HepG2 (cell line): ENCODE data around the gene DSN1. TPM values are rescaled to one million over a fixed set of nuclear protein-coding genes. Genes with fewer than 3 reads are reported as not detected.

Source experiments
- CBX5 ChIP-seq: sonication (generic); formaldehyde crosslinking; IDR thresholded peaks from 2 replicates; pipeline ENCODE4 v1.4.0; 2020; ENCODE audit warnings: missing genetic modification reagents, borderline replicate concordance
- FOXK1 ChIP-seq: sonication (generic); formaldehyde crosslinking; IDR thresholded peaks from 2 replicates; pipeline ENCODE4 v1.4.0; 2020; ENCODE audit warnings: low read depth, missing genetic modification reagents, borderline replicate concordance
- FOXP1 ChIP-seq, 2 experiments: fragments of 450-650 bp in 1 of 2; IDR thresholded peaks; 2 replicates each; pipeline ENCODE4 v1.6.1; 2017 to 2018; ENCODE audit warnings: antibody characterized with exemption in 1 of 2
- GLI4 ChIP-seq: sonication (generic); formaldehyde crosslinking; IDR thresholded peaks from 2 replicates; pipeline ENCODE4 v1.5.1; 2020; ENCODE audit warnings: missing genetic modification reagents, mild to moderate bottlenecking, moderate library complexity, borderline replicate concordance
- IKZF4 ChIP-seq: sonication (generic); formaldehyde crosslinking; IDR thresholded peaks from 2 replicates; pipeline ENCODE4 v1.5.1; 2020; ENCODE audit warnings: borderline replicate concordance, mild to moderate bottlenecking, low read depth, missing genetic modification reagents; ENCODE audit errors: not compliant biosample characterization
- MEIS2 ChIP-seq: sonication (generic); formaldehyde crosslinking; IDR thresholded peaks from 2 replicates; pipeline ENCODE4 v1.9.0; 2021; ENCODE audit warnings: mild to moderate bottlenecking, missing genetic modification reagents
- RXRA ChIP-seq: sonication (generic); formaldehyde crosslinking; IDR thresholded peaks from 2 replicates; pipeline ENCODE4 v1.5.1; 2020; ENCODE audit warnings: missing genetic modification reagents
- TBL1XR1 ChIP-seq: fragments of 150-350 bp; IDR thresholded peaks from 2 replicates; pipeline ENCODE4 v1.6.1; 2014; ENCODE audit warnings: borderline replicate concordance, low read length; ENCODE audit not compliant: partially characterized antibody
- YEATS4 ChIP-seq: sonication (generic); formaldehyde crosslinking; IDR thresholded peaks from 2 replicates; pipeline ENCODE4 v1.4.0; 2020; ENCODE audit warnings: missing genetic modification reagents, borderline replicate concordance
- ZBTB21 ChIP-seq: sonication (generic); formaldehyde crosslinking; IDR thresholded peaks from 2 replicates; pipeline ENCODE4 v1.4.0; 2020; ENCODE audit warnings: missing genetic modification reagents
- ZBTB7B ChIP-seq: sonication (generic); formaldehyde crosslinking; IDR thresholded peaks from 2 replicates; pipeline ENCODE4 v1.4.0; 2020; ENCODE audit warnings: missing genetic modification reagents
- ZEB1 ChIP-seq: IDR thresholded peaks from 2 replicates; pipeline ENCODE4 v1.6.1; 2012; ENCODE audit warnings: mild to moderate bottlenecking, low read depth, inconsistent platforms; ENCODE audit not compliant: insufficient replicate concordance
- ZKSCAN1 ChIP-seq: fragments of 150-350 bp; IDR thresholded peaks from 2 replicates; pipeline ENCODE4 v1.6.1; 2014; ENCODE audit warnings: low read length
- ZNF451 ChIP-seq: sonication (generic); formaldehyde crosslinking; IDR thresholded peaks from 2 replicates; pipeline ENCODE4 v1.5.0; 2020; ENCODE audit warnings: mild to moderate bottlenecking, missing genetic modification reagents
- ZNF775 ChIP-seq: sonication (generic); formaldehyde crosslinking; IDR thresholded peaks from 2 replicates; pipeline ENCODE4 v1.4.0; 2020; ENCODE audit warnings: missing genetic modification reagents, mild to moderate bottlenecking, moderate library complexity, borderline replicate concordance
- polyA plus RNA-seq, 8 experiments: library from polyadenylated mRNA; depleted of rRNA in 3 of 8; stranded (reverse) in 7 of 8; unstranded in 1 of 8; fragments of >200 nt; fragmentation: Illumina TruSeq in 4 of 8; extraction: Trizol in 4 of 8; gene quantifications; 2 replicates each; pipeline versions ENCODE4 v1.2.1 to v1.2.3, GENCODE V29; 2011 to 2016; ENCODE audit warnings: low read depth in 4 of 8, missing spikeins in 1 of 8, mixed read lengths in 1 of 8; ENCODE audit not compliant: insufficient read depth in 1 of 8
- total RNA-seq, 5 experiments: library from RNA; depleted of rRNA; stranded (reverse); fragments of >200 nt; fragmentation: Illumina TruSeq; extraction: Trizol; gene quantifications; 2 replicates each; pipeline ENCODE4 v1.2.3, GENCODE V29; 2016; ENCODE audit warnings: low read depth in 1 of 5
- TF ChIP-seq, protein P1 (sequence below): sonication (generic); formaldehyde crosslinking; IDR thresholded peaks from 2 replicates; pipeline ENCODE4 v1.8.0; 2022; ENCODE audit warnings: missing genetic modification reagents, mild to moderate bottlenecking, borderline replicate concordance
- TF ChIP-seq, protein P2 (sequence below): sonication (generic); formaldehyde crosslinking; IDR thresholded peaks from 2 replicates; pipeline ENCODE4 v1.5.1; 2020; ENCODE audit warnings: missing genetic modification reagents, mild to moderate bottlenecking, borderline replicate concordance
- TF ChIP-seq, protein P3 (sequence below): sonication (generic); formaldehyde crosslinking; IDR thresholded peaks from 2 replicates; pipeline ENCODE4 v1.8.1; 2023; ENCODE audit warnings: missing genetic modification reagents, mild to moderate bottlenecking, borderline replicate concordance
- TF ChIP-seq, protein P4 (sequence below): fragments of 450-650 bp; IDR thresholded peaks from 2 replicates; pipeline ENCODE4 v1.6.1; 2017; ENCODE audit warnings: mild to moderate bottlenecking
- TF ChIP-seq, protein P5 (sequence below): sonication (generic); formaldehyde crosslinking; IDR thresholded peaks from 2 replicates; pipeline ENCODE4 v1.5.0; 2020; ENCODE audit warnings: missing genetic modification reagents
- TF ChIP-seq, protein P6 (sequence below): IDR thresholded peaks from 2 replicates; pipeline ENCODE4 v1.6.1; 2016; ENCODE audit warnings: missing compliant biosample characterization, missing genetic modification reagents, borderline replicate concordance

The DSN1 gene
- total and polyA plus RNA-seq, 2 of the 13 experiments (the other 11 are each of a cell fraction or from before 2014, with no cell fraction given), result 18.7 to 53.7 TPM

DNA sequence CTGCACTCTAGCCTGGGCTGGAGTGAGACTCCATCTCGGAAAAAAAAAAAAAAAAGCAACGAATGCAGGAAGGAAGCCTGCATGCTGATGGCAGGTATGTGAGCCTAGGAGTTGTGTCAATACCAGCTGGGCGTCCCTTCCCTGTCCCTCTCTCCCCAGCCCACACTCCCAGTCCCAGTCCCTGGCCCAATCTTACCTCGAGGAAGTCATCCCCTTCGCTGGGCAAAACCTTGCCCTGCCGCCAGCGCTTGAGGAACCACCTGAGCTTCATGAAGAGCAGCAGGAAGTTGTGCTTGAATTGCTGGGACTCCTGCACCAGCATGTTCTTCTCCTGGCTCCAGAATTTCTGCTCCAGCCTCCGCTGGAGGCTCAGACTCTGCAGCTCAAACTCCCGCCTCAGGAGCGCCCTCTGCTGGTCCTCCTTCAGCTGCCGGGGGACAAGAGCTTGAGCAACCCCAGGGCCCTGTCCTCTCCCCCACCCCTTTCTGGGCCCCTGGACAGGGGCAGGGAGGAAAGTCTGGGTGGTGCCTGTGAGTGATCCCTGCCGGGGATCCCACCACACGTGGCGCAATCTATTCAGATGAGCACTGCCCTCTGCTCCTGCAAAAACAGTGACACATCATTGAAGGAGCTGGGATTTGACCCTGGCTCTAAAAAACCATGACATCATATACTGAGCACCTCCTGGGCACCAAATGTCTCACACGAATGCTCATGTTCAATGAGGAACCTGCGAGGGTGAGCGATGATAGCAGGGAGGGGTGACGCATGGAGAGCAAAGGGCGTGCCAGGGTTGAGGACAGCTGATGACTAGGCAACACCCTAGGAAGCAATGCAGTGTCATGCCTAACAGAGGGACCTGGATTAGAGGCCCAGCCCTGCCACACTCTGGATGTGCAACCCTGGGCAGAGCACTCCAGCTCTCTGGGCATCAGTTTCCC lies 35.0 kb upstream of the DSN1 start (continued):
- TF ChIP-seq, protein P1, sequence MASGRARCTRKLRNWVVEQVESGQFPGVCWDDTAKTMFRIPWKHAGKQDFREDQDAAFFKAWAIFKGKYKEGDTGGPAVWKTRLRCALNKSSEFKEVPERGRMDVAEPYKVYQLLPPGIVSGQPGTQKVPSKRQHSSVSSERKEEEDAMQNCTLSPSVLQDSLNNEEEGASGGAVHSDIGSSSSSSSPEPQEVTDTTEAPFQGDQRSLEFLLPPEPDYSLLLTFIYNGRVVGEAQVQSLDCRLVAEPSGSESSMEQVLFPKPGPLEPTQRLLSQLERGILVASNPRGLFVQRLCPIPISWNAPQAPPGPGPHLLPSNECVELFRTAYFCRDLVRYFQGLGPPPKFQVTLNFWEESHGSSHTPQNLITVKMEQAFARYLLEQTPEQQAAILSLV (CRISPR knock-in tag), result 0 out of 2 replicates have a peak, but pooled peaks have one; percentile 71
- no peak for TF ChIP-seq IKZF4 (CRISPR knock-in tag)
- TF ChIP-seq, protein P2, sequence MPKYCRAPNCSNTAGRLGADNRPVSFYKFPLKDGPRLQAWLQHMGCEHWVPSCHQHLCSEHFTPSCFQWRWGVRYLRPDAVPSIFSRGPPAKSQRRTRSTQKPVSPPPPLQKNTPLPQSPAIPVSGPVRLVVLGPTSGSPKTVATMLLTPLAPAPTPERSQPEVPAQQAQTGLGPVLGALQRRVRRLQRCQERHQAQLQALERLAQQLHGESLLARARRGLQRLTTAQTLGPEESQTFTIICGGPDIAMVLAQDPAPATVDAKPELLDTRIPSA (CRISPR knock-in tag), result no peak
- TF ChIP-seq ZNF451 (CRISPR knock-in tag), result no peak
- TF ChIP-seq FOXK1 (CRISPR knock-in tag), result 0 out of 2 replicates have a peak, but pooled peaks have one; percentile 13
- TF ChIP-seq ZNF775 (CRISPR knock-in tag), result no peak
- peak; percentile 75 for TF ChIP-seq ZBTB21
- TF ChIP-seq FOXP1 (IDR thresholded peaks at IDR 0.05), result no peak
- TF ChIP-seq FOXP1 (CRISPR knock-in tag; IDR thresholded peaks at IDR 0.05), result no peak
- TF ChIP-seq ZKSCAN1, result no peak
- TF ChIP-seq TBL1XR1, result peak; percentile 29
- TF ChIP-seq YEATS4, result no peak; the same call in 1 of the 2 replicates
- TF ChIP-seq, protein P3, sequence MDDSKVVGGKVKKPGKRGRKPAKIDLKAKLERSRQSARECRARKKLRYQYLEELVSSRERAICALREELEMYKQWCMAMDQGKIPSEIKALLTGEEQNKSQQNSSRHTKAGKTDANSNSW, result no peak
- TF ChIP-seq, protein P4, sequence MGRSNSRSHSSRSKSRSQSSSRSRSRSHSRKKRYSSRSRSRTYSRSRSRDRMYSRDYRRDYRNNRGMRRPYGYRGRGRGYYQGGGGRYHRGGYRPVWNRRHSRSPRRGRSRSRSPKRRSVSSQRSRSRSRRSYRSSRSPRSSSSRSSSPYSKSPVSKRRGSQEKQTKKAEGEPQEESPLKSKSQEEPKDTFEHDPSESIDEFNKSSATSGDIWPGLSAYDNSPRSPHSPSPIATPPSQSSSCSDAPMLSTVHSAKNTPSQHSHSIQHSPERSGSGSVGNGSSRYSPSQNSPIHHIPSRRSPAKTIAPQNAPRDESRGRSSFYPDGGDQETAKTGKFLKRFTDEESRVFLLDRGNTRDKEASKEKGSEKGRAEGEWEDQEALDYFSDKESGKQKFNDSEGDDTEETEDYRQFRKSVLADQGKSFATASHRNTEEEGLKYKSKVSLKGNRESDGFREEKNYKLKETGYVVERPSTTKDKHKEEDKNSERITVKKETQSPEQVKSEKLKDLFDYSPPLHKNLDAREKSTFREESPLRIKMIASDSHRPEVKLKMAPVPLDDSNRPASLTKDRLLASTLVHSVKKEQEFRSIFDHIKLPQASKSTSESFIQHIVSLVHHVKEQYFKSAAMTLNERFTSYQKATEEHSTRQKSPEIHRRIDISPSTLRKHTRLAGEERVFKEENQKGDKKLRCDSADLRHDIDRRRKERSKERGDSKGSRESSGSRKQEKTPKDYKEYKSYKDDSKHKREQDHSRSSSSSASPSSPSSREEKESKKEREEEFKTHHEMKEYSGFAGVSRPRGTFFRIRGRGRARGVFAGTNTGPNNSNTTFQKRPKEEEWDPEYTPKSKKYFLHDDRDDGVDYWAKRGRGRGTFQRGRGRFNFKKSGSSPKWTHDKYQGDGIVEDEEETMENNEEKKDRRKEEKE, result no peak
- no peak for TF ChIP-seq ZEB1
- TF ChIP-seq, protein P5, sequence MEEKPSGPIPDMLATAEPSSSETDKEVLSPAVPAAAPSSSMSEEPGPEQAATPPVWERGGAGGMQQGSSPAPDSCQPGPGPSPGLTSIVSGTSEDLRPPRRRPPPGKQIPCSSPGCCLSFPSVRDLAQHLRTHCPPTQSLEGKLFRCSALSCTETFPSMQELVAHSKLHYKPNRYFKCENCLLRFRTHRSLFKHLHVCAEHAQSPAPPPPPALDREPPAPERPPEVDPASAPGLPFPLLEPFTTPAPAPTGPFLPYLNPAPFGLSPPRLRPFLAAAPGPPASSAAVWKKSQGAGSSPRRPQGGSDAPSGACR (CRISPR knock-in tag), result 0 out of 2 replicates have a peak, but pooled peaks have one; percentile 37
- TF ChIP-seq GLI4 (CRISPR knock-in tag), result no peak
- TF ChIP-seq ZBTB7B (CRISPR knock-in tag), result no peak
- TF ChIP-seq MEIS2, result 0 out of 2 replicates have a peak, but pooled peaks have one; percentile 15
- peak; percentile 22 for TF ChIP-seq CBX5 (CRISPR knock-in tag)
- peak; percentile 67 for TF ChIP-seq RXRA (CRISPR knock-in tag)
- TF ChIP-seq, protein P6, sequence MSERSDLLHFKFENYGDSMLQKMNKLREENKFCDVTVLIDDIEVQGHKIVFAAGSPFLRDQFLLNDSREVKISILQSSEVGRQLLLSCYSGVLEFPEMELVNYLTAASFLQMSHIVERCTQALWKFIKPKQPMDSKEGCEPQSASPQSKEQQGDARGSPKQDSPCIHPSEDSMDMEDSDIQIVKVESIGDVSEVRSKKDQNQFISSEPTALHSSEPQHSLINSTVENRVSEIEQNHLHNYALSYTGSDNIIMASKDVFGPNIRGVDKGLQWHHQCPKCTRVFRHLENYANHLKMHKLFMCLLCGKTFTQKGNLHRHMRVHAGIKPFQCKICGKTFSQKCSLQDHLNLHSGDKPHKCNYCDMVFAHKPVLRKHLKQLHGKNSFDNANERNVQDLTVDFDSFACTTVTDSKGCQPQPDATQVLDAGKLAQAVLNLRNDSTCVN (CRISPR knock-in tag), result peak; percentile 38; the same call in 1 of the 2 replicates
